Activated T-cell treated with anti-CD3 and anti-CD28 coated beads for 48 hours (primary cell): ENCODE results near the gene BACE2.

ENCODE experiments used
- DNase-seq: peaks from one replicate; pipeline ENCODE4 v3.0.0-alpha.2; 2020; ENCODE audit warnings: low read depth

Gene BACE2

DNA sequence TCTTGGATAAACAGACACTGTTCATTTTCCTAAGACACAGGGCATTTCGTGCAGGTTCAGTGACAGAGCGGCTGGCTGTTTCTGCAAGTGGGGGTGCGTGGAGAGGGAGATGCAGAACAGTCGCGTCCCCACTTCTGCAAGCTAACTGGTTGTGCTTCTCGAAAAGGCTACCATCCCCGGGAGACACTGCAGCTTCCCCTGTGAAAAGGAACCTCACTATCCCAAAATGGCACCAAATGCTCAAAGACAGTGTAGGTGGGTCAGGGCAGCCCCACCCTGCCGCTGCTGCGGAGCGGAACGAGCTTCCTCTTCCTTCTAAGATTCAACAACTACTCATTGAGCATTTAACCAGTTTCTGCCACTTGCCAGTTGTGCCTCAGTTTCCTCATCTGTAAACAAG lies 19.2 kb upstream of the BACE2 start:
- no peak for DNase-seq

DNA sequence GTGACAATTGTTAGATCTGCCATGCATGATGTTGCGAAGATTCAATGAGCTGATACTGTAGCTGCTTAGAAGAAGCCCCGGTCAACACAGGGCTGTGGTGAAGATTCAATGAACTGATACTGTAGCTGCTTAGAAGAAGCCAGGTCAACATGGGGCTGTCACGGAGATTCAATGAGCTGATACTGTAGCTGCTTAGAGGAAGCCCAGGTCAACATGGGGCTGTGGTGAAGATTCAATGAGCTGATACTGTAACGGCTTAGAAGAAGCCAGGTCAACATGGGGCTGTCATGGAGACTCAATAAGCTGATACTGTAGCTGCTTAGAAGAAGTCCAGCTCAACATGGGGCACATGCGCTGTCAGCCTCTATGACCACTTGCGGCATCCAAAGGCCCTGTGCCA lies 18.8 kb upstream of the BACE2 start:
- DNase-seq: no peak

DNA sequence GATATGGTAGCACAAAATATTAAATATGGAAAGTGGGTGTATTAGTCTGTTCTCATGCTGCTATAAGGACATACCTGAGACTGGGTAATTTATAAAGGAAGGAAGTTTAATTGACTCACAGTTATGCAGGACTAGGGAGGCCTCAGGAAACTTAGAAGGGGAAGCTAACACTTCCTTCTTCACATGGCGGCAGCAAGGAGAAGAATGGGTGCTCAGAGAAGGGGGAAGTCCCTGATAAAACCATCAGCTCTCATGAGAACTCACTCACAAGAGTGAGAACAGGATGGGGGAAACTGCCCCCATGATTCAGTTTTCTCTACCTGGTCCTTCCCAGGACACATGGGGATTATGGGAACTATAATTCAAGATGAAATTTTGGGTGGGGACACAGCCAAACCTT lies 15.8 kb upstream of the BACE2 start:
- no peak for DNase-seq

DNA sequence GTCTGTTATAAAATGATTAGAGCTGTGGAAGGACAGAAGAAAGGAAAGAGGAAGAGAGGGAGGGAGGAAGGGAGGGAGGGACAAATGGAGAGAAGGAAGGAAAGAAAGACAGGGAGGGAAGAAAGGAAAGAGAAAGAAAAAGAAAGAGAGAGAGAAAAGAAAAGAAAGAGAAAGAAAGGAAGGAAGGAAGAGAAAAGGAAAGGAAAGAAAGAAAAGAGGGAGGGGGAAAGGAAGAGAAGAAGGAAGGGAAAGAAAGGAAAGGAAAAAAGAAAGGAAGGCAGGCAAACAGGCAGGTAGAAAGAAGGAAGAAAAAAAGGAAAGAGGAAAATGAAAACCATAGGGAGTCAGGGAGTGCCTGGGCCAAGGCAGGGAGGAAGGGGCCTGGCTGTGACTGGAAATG lies 14.5 kb upstream of the BACE2 start:
- no peak for DNase-seq

DNA sequence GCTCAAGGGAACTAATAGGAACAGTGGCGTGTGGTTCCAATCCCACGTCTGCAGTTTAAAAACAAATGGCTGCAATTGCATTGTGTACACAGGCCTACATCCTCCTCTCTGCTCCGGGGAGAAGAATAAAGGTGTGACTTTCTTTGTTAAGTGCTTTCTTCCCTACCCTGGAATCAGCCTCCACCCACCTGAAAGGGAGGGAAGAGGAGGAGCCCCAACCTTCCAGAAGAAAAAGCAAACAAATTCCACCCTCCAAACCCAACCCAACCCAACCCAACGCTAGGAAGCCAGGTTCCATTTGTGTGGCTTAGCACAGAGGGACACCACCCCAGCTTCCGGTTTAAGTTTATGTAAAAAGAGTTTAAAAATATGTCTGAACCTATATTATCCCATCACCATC lies 11.8 kb upstream of the BACE2 start:
- DNase-seq: no peak

DNA sequence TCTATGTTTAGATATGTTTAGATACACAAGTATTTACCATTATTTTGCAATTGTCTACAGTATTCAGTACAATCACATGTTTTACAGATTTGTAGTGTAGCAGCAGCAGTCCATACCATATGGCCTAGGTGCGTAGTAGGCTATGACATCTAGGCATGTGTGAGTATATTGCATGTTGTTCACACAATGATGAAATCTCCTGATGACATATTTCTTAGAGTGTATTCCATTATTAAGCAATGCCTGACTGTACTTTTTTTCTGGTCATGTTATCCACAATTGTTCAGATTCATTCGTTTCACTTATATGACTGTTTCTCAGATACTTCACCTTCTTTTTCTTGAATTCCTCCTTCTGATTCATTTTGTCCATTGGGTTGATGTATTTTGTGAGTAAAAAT lies 9.9 kb upstream of the BACE2 start:
- DNase-seq: no peak

DNA sequence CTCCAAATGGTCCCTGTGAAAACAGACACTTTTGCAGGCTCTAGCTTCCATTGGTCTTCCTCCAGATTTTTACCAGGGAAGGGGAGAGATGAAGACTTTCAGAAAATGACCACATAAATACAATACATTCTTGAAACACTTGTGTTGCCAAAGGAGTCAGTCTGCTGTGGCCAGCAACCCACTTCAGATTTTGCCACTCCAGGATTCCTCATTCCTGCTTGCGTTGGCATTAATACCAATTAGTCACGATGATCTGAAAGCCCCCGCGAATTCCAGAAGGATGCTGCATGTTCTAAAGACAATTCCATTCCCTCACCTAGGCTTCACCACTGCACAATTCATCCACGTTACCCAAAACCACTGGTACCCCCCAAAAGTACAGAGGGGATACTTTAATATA lies 7.9 kb upstream of the BACE2 start:
- no peak for DNase-seq

DNA sequence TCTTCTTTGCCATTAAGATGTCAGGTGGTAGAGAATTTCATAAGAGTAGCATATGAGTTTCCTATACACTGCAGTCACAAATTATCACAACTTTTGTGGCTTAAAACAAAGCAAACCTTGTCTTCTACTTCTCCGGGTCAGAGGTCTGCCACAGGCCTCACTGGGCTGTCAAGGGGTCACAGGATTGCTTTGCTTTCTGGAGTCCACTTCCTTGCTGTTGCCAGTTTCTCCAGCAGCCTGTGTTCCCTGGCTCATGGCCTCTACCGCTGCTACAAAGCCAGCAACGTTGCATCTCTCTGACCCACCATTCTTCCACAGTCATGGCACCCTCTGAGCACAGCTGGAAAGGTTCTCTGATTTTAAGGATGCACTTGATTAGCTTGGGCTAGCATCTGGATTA lies 6.5 kb upstream of the BACE2 start:
- no peak for DNase-seq

DNA sequence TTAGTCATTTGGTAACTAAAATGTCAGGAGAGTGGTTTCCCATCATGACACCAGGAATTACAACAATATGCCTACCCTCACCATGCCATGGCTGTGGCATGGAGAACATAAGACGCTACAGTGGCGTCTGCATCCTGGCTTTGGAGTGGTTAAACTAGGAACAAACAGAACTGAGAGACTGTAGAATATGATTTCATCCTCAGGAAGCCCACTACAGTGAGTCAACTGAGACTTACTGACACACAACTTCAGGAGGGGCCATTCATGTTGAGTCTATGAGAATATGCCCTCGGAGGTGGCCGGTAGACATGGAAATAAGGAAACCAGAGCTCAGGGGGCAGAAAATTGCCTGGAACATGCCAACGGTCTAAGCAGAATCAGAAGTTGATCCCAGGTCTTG lies 5.9 kb upstream of the BACE2 start:
- no peak for DNase-seq

DNA sequence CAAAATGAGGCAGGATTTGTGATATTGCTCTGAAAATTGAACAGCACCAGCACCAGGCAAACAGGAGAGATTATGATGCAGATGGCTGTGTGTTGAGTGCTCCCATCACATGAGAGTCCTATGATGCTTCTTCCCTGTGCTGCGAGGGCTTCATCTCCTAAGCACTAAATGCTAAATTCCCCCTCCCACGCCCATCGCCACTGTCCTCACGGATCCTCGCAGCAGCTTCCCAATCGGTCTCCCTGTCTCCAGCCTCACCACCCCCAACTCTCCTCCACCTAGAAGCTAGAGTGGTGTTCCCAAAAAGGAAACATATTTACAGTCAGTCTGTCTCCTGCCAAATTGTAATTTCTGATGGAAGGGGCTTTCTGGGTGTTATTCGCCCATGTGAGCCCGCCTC lies 4.9 kb upstream of the BACE2 start:
- DNase-seq: no peak

DNA sequence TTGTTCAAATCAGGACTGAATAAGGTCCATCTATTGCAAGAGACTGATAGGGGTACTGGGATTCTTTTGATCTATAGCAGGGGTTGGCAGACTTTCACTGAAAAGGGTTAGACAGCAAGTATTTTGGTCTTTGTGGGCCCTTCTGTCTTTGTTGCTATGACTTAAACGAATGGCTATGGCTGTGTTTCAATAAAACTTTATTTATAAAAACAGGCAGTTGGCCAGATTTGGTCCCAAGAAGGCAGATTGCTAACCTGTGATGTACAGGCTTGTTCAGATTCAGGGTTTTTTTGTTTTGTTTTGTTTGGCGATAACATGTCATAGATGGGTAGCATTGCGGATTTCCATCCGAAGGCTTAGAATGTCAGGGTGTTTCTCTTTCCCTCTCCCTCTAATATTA lies 3.9 kb upstream of the BACE2 start:
- no peak for DNase-seq

DNA sequence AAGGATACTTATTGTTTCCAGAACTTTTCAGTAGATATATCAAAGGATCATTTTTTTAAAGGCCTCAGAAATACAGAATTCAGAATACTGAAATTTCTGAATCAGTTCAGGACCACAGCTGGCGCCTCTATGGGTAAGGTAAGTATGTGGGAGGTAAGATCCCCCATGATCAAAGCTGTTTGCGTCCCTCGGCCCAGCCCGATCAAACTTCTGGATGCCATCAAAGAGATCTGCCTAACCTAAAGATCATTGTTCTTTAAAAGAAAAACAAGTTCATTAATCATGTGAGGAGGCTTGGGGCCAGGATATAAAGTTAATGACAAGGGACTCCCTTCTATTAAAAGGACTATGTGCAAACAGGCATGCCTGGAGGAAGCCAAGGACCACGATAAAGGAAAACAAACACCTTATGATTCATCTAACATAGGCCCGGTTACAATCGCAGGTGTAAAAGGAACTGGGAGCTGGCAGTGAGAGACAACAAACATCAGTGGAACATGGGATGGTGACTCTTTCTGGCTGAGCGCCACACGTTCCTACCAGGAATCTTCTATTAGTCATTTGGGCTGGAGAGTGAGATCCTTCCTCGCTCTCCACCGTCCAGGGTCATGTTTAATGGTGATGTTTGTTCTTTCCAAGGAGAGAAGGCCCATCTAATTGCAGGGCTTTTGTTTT lies 2.8 kb upstream of the BACE2 start:
- DNase-seq: no peak

DNA sequence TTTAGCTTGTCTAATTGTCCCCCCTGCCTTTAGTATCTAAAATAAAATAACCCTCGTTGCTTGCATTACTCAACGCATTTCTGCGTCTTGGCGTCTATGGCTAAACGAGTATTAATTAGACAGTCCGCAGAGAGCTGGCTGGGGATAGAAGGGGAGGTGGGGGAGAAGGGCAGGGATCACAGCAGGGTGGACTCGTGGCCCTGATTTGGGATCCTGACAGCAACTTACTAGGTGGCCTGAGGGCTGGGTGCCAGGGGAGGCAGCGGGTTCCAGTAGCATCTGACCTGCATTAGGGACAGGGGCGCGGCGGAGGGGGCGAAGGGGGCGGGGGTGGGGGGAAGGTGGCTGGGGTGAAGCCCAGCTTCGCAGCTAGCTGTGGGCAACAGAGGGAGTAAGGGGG lies 1.1 kb upstream of the BACE2 start:
- no peak for DNase-seq

DNA sequence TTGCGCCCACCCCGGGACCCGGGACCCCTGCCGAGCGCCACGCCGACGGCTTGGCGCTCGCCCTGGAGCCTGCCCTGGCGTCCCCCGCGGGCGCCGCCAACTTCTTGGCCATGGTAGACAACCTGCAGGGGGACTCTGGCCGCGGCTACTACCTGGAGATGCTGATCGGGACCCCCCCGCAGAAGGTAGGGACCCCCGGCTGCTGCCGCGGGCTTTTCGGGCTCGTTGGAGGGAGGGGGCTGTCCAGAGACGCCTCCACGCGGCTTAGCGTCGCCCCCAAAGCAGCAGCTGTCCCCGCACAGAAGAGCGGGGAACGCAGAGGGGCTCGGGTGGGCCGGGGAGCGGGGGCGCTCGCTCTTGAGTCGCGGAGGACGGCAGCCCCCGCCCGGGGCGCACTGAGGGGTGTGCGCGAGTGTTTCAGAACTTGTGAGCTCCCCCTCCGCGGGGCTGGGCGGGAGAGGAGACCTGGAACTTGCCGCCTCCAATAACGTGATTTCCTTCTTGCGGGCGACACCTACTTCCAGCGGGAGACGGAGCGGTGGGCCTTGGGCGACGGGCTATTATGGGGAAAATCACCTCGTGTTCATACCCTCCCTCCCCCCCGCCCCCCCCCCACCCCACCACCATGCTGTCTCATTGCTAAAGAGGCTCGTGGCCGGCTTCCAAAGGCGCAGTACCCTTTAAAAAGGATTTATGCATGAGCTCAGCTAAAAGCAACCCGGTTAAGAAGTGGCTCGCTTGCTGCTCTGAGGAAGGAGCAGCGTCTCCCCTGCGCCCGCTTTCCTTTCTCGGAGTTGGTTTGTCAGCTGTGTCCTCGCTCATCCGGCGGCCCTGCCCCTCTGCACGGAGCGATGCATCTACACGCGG lies 664 bp downstream of the BACE2 start:
- no peak for DNase-seq

DNA sequence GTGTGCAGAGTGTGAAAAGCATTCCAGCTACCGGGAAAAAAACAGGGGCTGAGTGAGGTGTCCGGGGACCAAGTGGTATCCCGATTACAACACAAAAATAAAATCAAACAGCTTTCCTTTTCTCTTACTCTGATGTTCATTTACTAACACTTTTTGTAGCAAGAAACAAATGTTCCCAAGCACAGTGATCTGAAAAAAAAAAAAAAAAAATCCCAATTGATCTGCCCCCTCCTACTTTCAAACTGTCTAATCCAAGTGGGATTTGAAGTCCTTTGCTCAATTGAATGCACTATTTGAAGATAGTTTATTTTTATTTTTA lies 1.3 kb downstream of the BACE2 start:
- DNase-seq: no peak

DNA sequence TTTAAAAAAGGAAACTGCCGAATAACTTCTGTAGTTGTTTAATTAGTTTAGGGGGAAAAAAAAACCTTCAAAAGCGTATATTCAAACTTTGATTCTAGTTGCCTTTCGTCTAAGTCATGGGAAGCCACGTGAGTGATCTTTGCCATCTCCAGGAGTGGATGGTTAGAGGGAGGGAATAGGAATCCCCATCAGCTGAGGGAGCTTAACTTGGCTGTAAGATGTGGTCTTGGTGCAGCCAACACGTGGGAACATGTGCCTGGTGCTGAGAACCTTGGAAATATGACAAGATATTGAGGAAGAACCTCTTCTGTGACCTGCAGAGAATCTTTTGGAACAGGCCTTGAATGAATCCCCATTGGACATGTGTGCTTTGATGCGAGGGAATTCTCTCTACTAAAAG lies 1.7 kb downstream of the BACE2 start:
- DNase-seq: no peak

DNA sequence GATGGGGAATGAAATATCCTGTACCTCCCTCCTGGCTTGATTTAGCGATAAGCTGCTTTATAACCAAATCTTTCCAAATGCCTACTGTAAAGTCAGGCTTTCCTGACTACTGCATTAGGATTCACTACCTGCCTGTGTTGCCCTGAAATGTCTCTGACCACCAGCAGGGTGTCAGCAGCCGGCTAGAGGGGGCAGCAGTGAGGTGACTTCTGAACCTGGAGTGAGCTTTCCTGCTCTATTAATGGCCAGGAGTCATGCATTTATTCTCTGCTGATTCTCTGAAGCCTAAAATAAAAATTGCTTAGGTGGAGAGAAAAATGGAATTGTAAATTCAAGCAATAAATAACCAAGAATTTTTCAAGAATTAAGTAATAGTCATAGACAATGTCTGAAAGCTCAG lies 2.5 kb downstream of the BACE2 start:
- peak; percentile 11 for DNase-seq

DNA sequence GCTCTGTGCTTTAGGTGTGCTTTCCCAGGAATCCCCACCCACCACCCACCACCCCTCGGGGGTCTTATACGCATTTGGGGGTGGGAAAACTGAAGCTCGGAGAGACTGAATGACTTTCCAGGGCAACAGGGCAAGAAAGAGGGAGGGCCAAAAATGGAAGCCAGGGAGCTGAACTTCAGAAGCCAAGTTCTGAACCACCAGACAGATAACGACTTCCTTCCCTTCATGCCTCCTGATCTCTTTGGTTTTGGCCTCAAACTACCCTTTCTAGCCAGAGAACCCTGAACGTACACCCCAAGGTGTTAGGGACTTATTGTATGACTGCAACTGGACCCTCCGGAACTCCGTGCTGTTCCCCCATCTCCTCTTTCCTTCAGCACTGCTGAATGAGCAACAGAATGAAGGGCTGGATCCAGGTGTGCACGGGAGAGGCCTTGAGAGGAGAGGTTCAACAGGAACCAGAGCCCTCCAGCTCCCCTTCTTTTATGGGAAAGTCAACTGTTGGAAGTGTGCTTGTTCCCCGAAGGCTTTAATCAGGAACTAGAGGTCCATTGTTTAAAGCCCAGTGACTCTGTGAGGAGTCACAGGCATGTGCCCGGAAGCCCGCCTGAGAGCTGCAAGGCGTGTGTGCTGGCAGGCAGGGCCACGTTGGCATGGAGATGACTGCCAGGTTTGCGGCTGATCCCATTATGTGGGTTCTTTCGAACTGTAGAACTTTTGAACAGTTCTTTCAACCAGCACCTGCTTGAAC lies 3.1 kb downstream of the BACE2 start:
- no peak for DNase-seq

DNA sequence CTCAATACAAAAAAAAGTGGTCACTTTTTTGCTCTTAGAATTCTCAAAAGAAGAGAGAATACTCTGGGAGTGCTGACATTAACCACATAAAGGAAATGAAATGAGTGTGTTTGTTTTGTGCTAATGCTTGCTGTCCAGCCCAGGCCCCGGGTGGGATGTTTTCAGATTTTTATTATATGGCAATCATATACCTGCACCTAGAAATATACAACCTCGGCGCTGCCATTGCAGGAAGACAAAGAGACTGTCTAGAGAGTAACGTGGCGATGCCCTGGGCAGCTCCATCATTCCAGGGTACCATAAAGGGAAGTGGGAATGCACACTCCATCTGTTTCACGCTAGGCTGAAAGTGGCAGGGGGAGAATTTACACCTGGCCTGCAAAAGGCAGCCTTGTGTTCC lies 7.1 kb downstream of the BACE2 start:
- no peak for DNase-seq

DNA sequence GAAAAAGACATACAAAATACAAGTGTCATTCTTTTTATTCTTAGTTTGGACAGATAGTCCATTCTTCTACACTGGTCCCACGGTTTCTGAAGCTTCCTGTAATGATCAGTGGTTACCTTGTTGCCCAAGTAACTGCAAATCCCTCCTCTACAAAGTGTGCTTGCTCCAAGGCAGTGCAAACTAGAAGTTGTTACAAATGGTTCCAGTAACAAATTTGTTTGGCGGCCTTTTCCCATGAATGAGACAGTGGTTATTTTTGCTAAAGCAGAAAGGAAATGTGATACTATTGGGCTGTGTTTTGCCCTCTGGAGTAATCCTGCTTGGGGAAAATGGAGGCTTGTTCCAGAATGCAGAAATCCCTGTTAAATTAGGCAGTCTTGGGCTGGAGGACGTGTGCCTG lies 8.9 kb downstream of the BACE2 start:
- DNase-seq: no peak

DNA sequence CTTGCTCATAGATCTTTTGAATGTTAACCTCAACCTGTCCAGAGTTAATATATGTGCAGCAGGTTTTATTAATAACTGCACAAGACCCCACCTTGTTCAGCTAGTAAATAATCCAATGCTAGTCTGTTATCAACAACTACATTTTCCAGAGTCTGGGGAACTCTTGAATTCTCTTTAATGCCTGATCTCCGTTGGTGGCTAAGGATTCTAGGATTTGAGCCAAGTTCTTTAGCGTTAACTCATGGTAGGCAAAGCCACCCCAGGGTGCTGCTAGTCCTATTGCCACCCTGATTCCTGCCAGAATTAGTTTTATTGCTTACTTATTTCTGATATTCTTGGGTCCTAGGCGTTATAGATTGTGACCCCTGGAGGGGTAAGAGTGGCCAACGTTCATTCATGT lies 12.8 kb downstream of the BACE2 start:
- no peak for DNase-seq

DNA sequence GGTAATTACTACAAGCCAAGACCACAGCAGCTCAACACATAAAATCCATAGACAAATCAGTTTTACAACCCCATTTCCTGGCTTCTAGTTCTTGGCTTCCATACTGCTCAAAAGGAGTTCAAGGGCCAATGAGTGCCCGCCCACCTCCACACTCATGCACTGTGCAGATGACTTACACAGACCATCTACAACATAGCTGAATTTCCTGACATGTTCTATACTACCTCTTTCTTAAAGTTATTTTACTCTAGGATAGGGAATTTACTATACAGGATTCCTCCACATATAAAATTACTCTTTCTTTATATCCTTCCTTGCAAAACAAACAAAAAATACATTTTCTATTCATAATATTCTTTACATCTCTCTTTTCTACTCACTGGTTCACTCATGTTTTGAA lies 14.6 kb downstream of the BACE2 start:
- DNase-seq: no peak

DNA sequence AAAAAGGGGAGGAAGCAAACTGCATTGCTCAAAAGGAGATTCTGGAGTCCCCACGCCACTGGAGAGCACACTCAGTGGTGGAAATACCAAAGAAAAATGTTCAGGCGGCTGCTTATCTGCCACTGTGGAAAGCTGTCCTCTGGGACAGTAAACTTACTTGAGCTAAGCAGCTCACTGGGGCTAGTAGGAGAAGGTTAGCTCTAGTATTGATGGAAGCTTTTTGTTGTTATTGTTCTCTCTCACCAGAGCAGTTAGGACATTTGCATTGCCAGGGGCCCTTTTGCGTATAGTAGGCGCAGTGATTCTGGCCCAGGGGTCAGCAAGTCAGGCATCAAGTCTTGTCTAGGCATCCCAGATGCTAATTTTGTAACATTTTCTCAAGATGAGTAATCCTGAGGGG lies 15.6 kb downstream of the BACE2 start:
- no peak for DNase-seq
